Pulmonary artery endothelial cell (primary cell): Measurements from ENCODE around the gene PEX5L. TPM values are rescaled to one million over a fixed set of nuclear protein-coding genes. Genes with fewer than 3 reads are reported as not detected.

Experiments used
- DNase-seq: peaks from one replicate; pipeline ENCODE4 v3.0.0-alpha.2; 2011; ENCODE audit warnings: low read depth, low spot score
- total RNA-seq: library from RNA; depleted of rRNA; stranded (reverse); fragments of >200 nt; gene quantifications from 2 replicates; pipeline ENCODE4 v1.2.3, GENCODE V29; 2014

The PEX5L gene
- total RNA-seq, 1 donor from 2014 or later: not detected

GRCh38 chr3:179775416-179776122 lies 261.2 kb downstream of the PEX5L start:
- DNase-seq: no peak

- no peak for DNase-seq
These were observed 264.4 kb downstream of the PEX5L start for GRCh38 chr3:179772297-179772696.

- no peak for DNase-seq
These were observed 264.9 kb downstream of the PEX5L start for GRCh38 chr3:179771797-179772196.

- DNase-seq: no peak
These were observed 267.1 kb downstream of the PEX5L start for GRCh38 chr3:179769411-179770247.

GRCh38 chr3:179768080-179768479 lies 268.7 kb downstream of the PEX5L start:
- no peak for DNase-seq

- DNase-seq: no peak
These were observed 270.2 kb downstream of the PEX5L start for GRCh38 chr3:179766416-179767133.

GRCh38 chr3:179765396-179765795 lies 271.3 kb downstream of the PEX5L start:
- no peak for DNase-seq

- no peak for DNase-seq
These were observed 275.8 kb downstream of the PEX5L start for GRCh38 chr3:179760944-179761343.

- no peak for DNase-seq
These were observed 285.9 kb downstream of the PEX5L start for GRCh38 chr3:179750720-179751328.

GRCh38 chr3:179745716-179746115 lies 291.0 kb downstream of the PEX5L start:
- no peak for DNase-seq

GRCh38 chr3:179745079-179745478 lies 291.7 kb downstream of the PEX5L start:
- DNase-seq: no peak
